Upper lobe of left lung (tissue), 6 donors: ENCODE results near the gene DNAJC4. TPM values are rescaled to one million over a fixed set of nuclear protein-coding genes. Genes with fewer than 3 reads are reported as not detected.

Experiments used
- ATAC-seq, 2 donors: fragments of 200-7000 bp; cut with Tn5 transposase; one replicate each; pipeline ENCODE4 v1.9.1; 2022; ENCODE audit warnings: mild to moderate bottlenecking in 2 of 2, moderate library complexity in 2 of 2; ENCODE audit not compliant: low FRiP score in 2 of 2
- DNase-seq, 2 donors: peaks; one replicate each; pipeline ENCODE4 v3.0.0-alpha.2; 2019 to 2020
- H3K27ac ChIP-seq, 4 donors: fragments of 200-600 bp; sonication (generic); one replicate each; pipeline ENCODE4 v1.5.1; 2016 to 2019
- H3K27me3 ChIP-seq, 4 donors: fragments of 200-600 bp; sonication (generic); one replicate each; pipeline ENCODE4 v1.5.1; 2017 to 2019
- H3K36me3 ChIP-seq, 4 donors: fragments of 200-600 bp; sonication (generic); one replicate each; pipeline ENCODE4 v1.5.1; 2016 to 2019
- H3K4me1 ChIP-seq, 4 donors: fragments of 200-600 bp; sonication (generic); one replicate each; pipeline ENCODE4 v1.5.1; 2018 to 2019
- H3K4me3 ChIP-seq, 4 donors: fragments of 200-600 bp; sonication (generic); one replicate each; pipeline ENCODE4 v1.5.1; 2017 to 2019; ENCODE audit warnings: mild to moderate bottlenecking in 2 of 4, moderate library complexity in 1 of 4
- H3K9me3 ChIP-seq, 4 donors: fragments of 200-600 bp; sonication (generic); one replicate each; pipeline ENCODE4 v1.5.1; 2018 to 2019
- EP300 ChIP-seq, 4 donors: sonication (generic); formaldehyde crosslinking; IDR thresholded peaks; one replicate each; pipeline ENCODE4 v1.5.1; 2017; ENCODE audit warnings: antibody characterized with exemption in 4 of 4, control low read depth in 2 of 4
- POLR2A ChIP-seq, 4 donors: fragments of 450-650 bp; IDR thresholded peaks; one replicate each; pipeline ENCODE4 v1.5.1; 2016 to 2017; ENCODE audit warnings: antibody characterized with exemption in 4 of 4, mild to moderate bottlenecking in 2 of 4
- POLR2AphosphoS5 ChIP-seq, 2 donors: sonication (generic); formaldehyde crosslinking; IDR thresholded peaks; one replicate each; pipeline ENCODE4 v1.5.1; 2017; ENCODE audit warnings: antibody characterized with exemption in 2 of 2
- WGBS, 2 donors: methylation state at CpG; one replicate each; pipeline ENCODE4 v1.1.5; 2017 to 2018; 5-methylcytosine and 5-hydroxymethylcytosine counted together
- total RNA-seq, 6 donors: library from RNA; depleted of rRNA in 4 of 6; stranded (reverse); fragments of >200 nt in 4 of 6; gene quantifications; one replicate each; pipeline versions ENCODE4 v1.1.0 to v1.2.1, GENCODE V29; 2016 to 2021
- TF ChIP-seq, protein P1 (sequence below), 6 experiments: fragments of 450-650 bp in 4 of 6; fragments of 200-600 bp in 2 of 6; sonication (generic) in 2 of 6; IDR thresholded peaks; one replicate each; pipeline ENCODE4 v1.5.1; 2016 to 2019; ENCODE audit warnings: antibody characterized with exemption in 6 of 6
- donor health status: DM: no; HTN: no; CAD: no; lungs with moderate emphysema.
- donor health status: DM: no; HTN: yes; CAD: no; lungs with severe emphysema.

The DNAJC4 gene
- total RNA-seq, 6 donors from 2014 or later: 25.0 to 52.0 (median 39.2) TPM

DNA sequence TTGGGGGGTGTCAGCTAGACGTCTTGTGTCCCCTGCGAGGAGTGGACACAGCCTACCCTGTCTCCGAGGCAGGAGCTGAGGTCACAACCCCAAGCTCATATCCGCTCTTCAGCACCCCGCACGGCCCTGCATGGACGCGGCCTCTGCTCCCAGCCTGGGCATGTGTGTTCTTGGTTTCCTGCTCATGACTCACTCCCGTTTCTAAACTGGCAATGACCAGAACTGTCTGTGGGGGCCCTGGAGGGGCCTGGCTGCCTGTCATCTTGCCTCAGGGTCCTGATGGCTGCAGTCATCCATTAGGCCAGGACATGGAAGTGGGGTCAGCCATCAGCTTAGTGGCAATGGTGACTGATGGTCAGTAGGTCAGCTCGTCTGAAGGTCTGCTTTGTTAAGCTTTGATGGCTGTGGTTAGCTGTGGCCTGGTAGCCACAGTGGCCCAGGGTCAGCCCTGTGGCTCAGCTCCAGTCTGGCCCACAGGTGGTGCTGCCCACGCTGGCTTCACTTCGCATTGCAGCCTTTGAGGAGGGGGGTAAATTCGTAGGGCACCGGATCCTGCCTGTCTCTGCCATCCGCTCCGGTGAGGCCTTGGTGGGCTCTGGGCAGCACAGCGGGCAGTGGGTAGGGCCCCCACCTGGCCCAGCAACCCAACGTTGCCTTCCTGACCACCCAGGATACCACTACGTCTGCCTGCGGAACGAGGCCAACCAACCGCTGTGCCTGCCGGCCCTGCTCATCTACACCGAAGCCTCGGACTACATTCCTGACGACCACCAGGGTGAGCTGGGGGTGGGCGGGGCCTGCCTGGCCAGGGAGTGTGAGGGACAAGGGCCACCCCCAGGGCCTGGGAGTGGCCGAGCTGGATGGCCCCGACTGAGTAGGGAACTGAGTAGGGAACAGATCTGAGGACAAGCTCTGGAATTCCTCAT lies 32.9 kb downstream of the DNAJC4 start:
- TF ChIP-seq POLR2AphosphoS5 (IDR thresholded peaks at IDR 0.05): no peak
- TF ChIP-seq POLR2A (IDR thresholded peaks at IDR 0.05): no peak
- TF ChIP-seq EP300 (IDR thresholded peaks at IDR 0.05): no peak
- TF ChIP-seq, protein P1, sequence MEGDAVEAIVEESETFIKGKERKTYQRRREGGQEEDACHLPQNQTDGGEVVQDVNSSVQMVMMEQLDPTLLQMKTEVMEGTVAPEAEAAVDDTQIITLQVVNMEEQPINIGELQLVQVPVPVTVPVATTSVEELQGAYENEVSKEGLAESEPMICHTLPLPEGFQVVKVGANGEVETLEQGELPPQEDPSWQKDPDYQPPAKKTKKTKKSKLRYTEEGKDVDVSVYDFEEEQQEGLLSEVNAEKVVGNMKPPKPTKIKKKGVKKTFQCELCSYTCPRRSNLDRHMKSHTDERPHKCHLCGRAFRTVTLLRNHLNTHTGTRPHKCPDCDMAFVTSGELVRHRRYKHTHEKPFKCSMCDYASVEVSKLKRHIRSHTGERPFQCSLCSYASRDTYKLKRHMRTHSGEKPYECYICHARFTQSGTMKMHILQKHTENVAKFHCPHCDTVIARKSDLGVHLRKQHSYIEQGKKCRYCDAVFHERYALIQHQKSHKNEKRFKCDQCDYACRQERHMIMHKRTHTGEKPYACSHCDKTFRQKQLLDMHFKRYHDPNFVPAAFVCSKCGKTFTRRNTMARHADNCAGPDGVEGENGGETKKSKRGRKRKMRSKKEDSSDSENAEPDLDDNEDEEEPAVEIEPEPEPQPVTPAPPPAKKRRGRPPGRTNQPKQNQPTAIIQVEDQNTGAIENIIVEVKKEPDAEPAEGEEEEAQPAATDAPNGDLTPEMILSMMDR (IDR thresholded peaks at IDR 0.05): no peak
- ATAC-seq (no peak), DNase-seq (no peak)

DNA sequence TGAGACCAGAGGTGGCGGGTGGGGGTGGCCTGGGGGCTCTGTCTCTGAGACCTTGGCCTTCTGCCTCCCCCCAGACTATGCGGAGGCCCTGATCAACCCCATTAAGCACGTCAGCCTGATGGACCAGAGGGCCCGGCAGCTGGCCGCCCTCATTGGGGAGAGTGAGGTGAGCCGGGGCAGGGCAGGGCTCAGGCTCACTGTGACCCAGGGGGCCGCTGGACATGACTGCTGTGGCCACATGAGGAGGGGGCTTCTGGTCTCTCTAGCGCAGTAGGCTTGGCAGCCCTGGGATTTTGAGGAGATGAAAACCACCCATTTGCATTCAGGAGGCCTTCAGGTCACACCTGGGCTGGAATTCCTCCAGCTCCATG lies 33.6 kb downstream of the DNAJC4 start:
- DNase-seq: peak in 1 of 2 donors; percentile 7
- Histone ChIP-seq H3K9me3 (no peaks in the 10 kb centered on the region), H3K4me1 (peaks cover 17 to 20% (median 20%) of the 10 kb centered on the region in 4 donors), H3K27me3 (no peaks in the 10 kb centered on the region), H3K4me3 (no peak overlapping the region), H3K27ac (no peak overlapping the region), H3K36me3 (peaks cover 10 to 79% (median 70%) of the 10 kb centered on the region in 4 donors)
- 80 to 99% methylated on average over 3 to 8 of the region's 8 CpGs for WGBS, 2 donors
- TF ChIP-seq POLR2A (IDR thresholded peaks at IDR 0.05) (no peak), POLR2AphosphoS5 (IDR thresholded peaks at IDR 0.05) (no peak), EP300 (IDR thresholded peaks at IDR 0.05) (no peak)
- TF ChIP-seq, protein P1 (IDR thresholded peaks at IDR 0.05): no peak
- ATAC-seq: no peak

More for the DNA sequence above, 32.9 kb downstream of the DNAJC4 start:
- Histone ChIP-seq H3K9me3 (no peaks in the 10 kb centered on the region), H3K36me3 (peaks cover 14 to 86% (median 76%) of the 10 kb centered on the region in 4 donors), H3K27me3 (no peaks in the 10 kb centered on the region), H3K4me1 (peaks cover 10 to 14% (median 13%) of the 10 kb centered on the region in 4 donors), H3K27ac (no peak overlapping the region), H3K4me3 (no peak overlapping the region)
- 81 to 89% methylated on average over 12 to 22 of the region's 29 CpGs for WGBS, 2 donors

DNA sequence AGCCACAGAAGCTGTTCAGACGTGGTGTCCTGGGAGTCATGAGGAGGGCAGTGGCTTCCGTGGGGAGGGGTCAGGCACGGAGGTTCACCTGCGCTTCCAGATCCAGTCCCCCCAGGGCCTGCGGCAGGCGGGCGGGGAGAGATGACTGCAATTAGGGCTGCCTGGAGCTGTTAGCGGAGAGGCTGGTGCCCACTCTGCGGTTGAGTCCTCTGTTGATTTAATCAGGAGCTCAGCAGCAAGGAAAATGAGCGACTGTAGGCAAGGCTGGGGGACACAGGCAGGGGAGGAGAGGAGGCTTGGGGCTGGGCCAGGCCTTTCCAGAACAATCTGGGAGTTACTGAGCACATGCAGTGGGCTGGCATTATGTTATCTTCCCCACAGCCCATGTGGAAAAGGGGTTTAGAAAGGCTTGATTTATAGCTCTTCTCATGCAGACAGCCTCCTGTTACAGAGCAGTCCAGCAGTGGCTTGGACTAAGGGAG lies 34.1 kb downstream of the DNAJC4 start:
- no peaks in the 10 kb centered on the region for H3K9me3 ChIP-seq
- peaks cover 18 to 22% (median 22%) of the 10 kb centered on the region in 4 donors for H3K4me1 ChIP-seq
- H3K27me3 ChIP-seq: no peaks in the 10 kb centered on the region
- ATAC-seq (no peak), DNase-seq (peak in 1 of 2 donors; percentile 57)
- H3K4me3 ChIP-seq: no peak overlapping the region
- TF ChIP-seq, protein P1 (IDR thresholded peaks at IDR 0.05): no peak
- no peak for TF ChIP-seq POLR2AphosphoS5 (IDR thresholded peaks at IDR 0.05)
- TF ChIP-seq EP300 (IDR thresholded peaks at IDR 0.05): no peak
- TF ChIP-seq POLR2A (IDR thresholded peaks at IDR 0.05): no peak
- 88 to 100% methylated on average over 9 to 10 of the region's 10 CpGs for WGBS, 2 donors
- no peak overlapping the region for H3K27ac ChIP-seq
- H3K36me3 ChIP-seq: peaks cover 7 to 74% (median 65%) of the 10 kb centered on the region in 4 donors

DNA sequence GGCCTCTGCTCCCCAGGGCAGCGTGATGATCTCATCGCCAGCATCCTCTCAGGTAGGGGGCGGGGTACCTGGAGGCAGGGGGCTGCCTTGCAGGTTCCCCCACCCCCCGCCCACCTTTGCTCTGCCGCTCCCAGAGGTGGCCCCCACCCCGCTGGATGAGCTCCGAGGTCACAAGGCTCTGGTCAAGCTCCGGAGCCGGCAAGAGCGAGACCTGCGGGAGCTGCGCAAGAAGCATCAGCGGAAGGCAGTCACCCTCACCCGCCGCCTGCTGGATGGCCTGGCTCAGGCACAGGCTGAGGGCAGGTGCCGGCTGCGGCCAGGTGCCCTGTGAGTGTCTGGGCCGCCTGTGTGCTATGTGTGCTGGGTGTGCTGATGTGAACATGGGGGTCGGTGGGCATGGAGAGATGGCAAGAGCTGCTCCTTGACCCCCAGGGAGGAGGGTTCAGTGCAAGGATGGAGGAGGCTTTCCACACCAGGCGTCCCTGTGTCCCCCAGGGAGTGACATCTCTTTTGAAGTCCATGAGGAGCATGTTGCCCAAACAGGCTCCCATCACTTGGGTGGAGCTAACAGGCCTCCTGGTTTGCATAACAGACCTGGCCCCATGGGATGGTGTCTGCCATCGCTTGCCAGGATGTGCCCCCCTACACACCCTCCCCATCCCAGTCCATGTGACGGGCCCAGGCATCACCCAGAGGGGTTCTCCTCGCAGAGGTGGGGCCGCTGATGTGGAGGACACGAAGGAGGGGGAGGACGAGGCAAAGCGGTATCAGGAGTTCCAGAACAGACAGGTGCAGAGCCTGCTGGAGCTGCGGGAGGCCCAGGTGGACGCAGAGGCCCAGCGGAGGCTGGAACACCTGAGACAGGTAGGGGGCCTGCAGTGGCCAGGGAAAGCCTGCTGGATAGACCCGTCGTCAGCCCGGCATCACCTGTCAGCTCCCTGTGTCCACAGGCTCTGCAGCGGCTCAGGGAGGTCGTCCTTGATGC lies 35.1 kb downstream of the DNAJC4 start:
- DNase-seq: peak in 1 of 2 donors; percentile 75
- WGBS, 2 donors: 94 to 97% methylated on average over 18 to 26 of the region's 35 CpGs
- H3K4me3 ChIP-seq: no peak overlapping the region
- no peaks in the 10 kb centered on the region for H3K9me3 ChIP-seq
- H3K27ac ChIP-seq: peak overlapping the region in 1 of 4 donors; percentile 7
- peaks cover 18 to 23% (median 22%) of the 10 kb centered on the region in 4 donors for H3K4me1 ChIP-seq
- no peak for ATAC-seq
- TF ChIP-seq, protein P1 (IDR thresholded peaks at IDR 0.05): no peak
- no peak for TF ChIP-seq POLR2A (IDR thresholded peaks at IDR 0.05)
- TF ChIP-seq POLR2AphosphoS5 (IDR thresholded peaks at IDR 0.05): no peak
- TF ChIP-seq EP300 (IDR thresholded peaks at IDR 0.05): no peak
- H3K36me3 ChIP-seq: peaks cover 4 to 64% (median 56%) of the 10 kb centered on the region in 4 donors
- no peaks in the 10 kb centered on the region for H3K27me3 ChIP-seq
